Ishikawa (cell line): ENCODE results near the gene TAS2R60.

ENCODE experiments used
- CEBPB ChIP-seq: IDR thresholded peaks from 2 replicates; pipeline ENCODE4 v1.6.1; 2012
- CREB1 ChIP-seq: IDR thresholded peaks from 2 replicates; pipeline ENCODE4 v1.6.1; 2012; ENCODE audit warnings: low read depth
- EGR1 ChIP-seq: IDR thresholded peaks from 2 replicates; pipeline ENCODE4 v1.6.1; 2012
- EP300 ChIP-seq: IDR thresholded peaks from 2 replicates; pipeline ENCODE4 v1.6.1; 2012; ENCODE audit warnings: borderline replicate concordance
- FOXM1 ChIP-seq: IDR thresholded peaks from 2 replicates; pipeline ENCODE4 v1.6.1; 2012; ENCODE audit warnings: low read depth, borderline replicate concordance
- NFIC ChIP-seq: IDR thresholded peaks from 2 replicates; pipeline ENCODE4 v1.6.1; 2012
- RAD21 ChIP-seq: IDR thresholded peaks from 2 replicates; pipeline ENCODE4 v1.6.1; 2012; ENCODE audit warnings: low read depth
- TAF1 ChIP-seq: IDR thresholded peaks from 2 replicates; pipeline ENCODE4 v1.6.1; 2012; ENCODE audit warnings: low read depth, mild to moderate bottlenecking
- TCF12 ChIP-seq: IDR thresholded peaks from 2 replicates; pipeline ENCODE4 v1.6.1; 2012; ENCODE audit warnings: low read depth
- TEAD4 ChIP-seq: IDR thresholded peaks from 2 replicates; pipeline ENCODE4 v1.6.1; 2012
- YY1 ChIP-seq: IDR thresholded peaks from 2 replicates; pipeline ENCODE4 v1.6.1; 2012; ENCODE audit warnings: low read depth
- ZBTB7A ChIP-seq: IDR thresholded peaks from 2 replicates; pipeline ENCODE4 v1.6.1; 2012; ENCODE audit warnings: low read depth
- TF ChIP-seq, protein P1 (sequence below): IDR thresholded peaks from 2 replicates; pipeline ENCODE4 v1.6.1; 2012
- TF ChIP-seq, protein P2 (sequence below): IDR thresholded peaks from 2 replicates; pipeline ENCODE4 v1.6.1; 2012; ENCODE audit warnings: low read depth, mild to moderate bottlenecking
- TF ChIP-seq, protein P3 (sequence below): IDR thresholded peaks from 2 replicates; pipeline ENCODE4 v1.6.1; 2012

Gene TAS2R60

GRCh38 chr7:143410521-143411004 is 32.7 kb upstream of the TAS2R60 start:
- TF ChIP-seq NFIC, result no peak
- TF ChIP-seq RAD21, result no peak
- TF ChIP-seq EGR1, result no peak
- TF ChIP-seq ZBTB7A, result no peak
- no peak for TF ChIP-seq CREB1
- TF ChIP-seq, protein P1, sequence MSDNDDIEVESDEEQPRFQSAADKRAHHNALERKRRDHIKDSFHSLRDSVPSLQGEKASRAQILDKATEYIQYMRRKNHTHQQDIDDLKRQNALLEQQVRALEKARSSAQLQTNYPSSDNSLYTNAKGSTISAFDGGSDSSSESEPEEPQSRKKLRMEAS, result no peak
- TF ChIP-seq TAF1, result no peak
- TF ChIP-seq CEBPB, result no peak
- TF ChIP-seq TCF12, result no peak
- TF ChIP-seq YY1, result no peak

GRCh38 chr7:143411976-143412708 is 31.1 kb upstream of the TAS2R60 start:
- TF ChIP-seq EP300 (no peak), CEBPB (no peak), EGR1 (no peak), TEAD4 (no peak), CREB1 (no peak), FOXM1 (no peak), ZBTB7A (no peak), NFIC (no peak), TCF12 (no peak), TAF1 (no peak), RAD21 (no peak), YY1 (no peak)
- TF ChIP-seq, protein P1, result no peak
- TF ChIP-seq, protein P2, sequence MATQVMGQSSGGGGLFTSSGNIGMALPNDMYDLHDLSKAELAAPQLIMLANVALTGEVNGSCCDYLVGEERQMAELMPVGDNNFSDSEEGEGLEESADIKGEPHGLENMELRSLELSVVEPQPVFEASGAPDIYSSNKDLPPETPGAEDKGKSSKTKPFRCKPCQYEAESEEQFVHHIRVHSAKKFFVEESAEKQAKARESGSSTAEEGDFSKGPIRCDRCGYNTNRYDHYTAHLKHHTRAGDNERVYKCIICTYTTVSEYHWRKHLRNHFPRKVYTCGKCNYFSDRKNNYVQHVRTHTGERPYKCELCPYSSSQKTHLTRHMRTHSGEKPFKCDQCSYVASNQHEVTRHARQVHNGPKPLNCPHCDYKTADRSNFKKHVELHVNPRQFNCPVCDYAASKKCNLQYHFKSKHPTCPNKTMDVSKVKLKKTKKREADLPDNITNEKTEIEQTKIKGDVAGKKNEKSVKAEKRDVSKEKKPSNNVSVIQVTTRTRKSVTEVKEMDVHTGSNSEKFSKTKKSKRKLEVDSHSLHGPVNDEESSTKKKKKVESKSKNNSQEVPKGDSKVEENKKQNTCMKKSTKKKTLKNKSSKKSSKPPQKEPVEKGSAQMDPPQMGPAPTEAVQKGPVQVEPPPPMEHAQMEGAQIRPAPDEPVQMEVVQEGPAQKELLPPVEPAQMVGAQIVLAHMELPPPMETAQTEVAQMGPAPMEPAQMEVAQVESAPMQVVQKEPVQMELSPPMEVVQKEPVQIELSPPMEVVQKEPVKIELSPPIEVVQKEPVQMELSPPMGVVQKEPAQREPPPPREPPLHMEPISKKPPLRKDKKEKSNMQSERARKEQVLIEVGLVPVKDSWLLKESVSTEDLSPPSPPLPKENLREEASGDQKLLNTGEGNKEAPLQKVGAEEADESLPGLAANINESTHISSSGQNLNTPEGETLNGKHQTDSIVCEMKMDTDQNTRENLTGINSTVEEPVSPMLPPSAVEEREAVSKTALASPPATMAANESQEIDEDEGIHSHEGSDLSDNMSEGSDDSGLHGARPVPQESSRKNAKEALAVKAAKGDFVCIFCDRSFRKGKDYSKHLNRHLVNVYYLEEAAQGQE, result no peak
- TF ChIP-seq, protein P3, sequence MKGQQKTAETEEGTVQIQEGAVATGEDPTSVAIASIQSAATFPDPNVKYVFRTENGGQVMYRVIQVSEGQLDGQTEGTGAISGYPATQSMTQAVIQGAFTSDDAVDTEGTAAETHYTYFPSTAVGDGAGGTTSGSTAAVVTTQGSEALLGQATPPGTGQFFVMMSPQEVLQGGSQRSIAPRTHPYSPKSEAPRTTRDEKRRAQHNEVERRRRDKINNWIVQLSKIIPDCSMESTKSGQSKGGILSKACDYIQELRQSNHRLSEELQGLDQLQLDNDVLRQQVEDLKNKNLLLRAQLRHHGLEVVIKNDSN, result no peak

DNA sequence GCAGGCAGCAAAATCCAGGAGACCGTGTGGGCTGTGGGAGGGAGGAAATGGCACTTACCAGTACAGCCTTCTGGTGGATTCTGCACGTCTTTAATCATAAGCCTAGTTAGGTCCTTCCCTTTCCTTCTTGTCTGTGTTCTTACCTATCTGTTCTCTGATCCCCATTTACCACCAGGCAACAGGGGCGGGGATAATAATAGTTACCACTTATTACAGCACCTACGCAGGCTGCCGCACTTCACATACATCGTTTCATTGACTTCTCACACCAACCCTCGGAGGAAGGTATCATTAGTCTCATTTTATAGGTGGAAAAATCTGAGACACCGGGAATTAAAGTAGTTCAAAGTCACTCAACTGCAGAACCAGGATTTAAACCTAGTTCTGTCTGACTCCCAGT is 30.1 kb upstream of the TAS2R60 start:
- no peak for TF ChIP-seq YY1
- no peak for TF ChIP-seq EP300
- TF ChIP-seq TCF12, result no peak
- TF ChIP-seq NFIC, result no peak
- TF ChIP-seq, protein P3, result no peak
- TF ChIP-seq FOXM1, result no peak

- TF ChIP-seq TEAD4 (no peak), EP300 (no peak), TAF1 (no peak), EGR1 (no peak), FOXM1 (no peak), ZBTB7A (no peak), YY1 (no peak), TCF12 (no peak), CEBPB (no peak), NFIC (no peak), RAD21 (no peak), CREB1 (no peak)
- TF ChIP-seq, protein P1, result no peak
- TF ChIP-seq, protein P2, result no peak
- TF ChIP-seq, protein P3, result no peak
These were observed 27.4 kb upstream of the TAS2R60 start for GRCh38 chr7:143415742-143416397.

DNA sequence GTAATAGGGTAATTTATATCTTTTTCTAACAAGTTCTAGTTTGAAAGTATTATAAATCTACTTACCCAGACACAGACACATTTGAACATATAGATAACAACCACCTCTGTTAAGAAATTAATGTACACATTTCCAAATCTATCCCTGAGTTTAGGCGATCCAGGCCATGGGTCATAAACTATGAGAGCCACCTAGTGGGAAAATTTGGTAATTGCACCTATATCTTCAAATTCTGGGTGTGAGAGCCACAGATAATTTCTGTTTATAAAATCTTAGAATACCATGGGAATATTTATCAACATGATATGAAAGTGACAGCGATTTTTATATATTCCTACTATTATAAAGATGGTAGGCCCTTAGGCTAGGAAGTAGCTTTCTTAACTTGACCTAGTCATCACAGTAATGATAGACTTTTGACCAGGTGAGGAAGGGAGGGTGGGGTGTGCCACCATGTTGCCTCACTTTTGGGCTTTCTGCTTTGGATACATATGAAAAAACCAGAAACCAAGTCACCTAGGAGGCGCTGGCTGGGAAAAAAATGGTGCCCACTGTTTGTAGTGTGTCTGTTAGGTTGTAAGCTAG is 26.6 kb upstream of the TAS2R60 start:
- TF ChIP-seq RAD21 (peak; percentile 77), CEBPB (no peak)
